Measurements from ENCODE around the gene KRTAP10-4.

DNA sequence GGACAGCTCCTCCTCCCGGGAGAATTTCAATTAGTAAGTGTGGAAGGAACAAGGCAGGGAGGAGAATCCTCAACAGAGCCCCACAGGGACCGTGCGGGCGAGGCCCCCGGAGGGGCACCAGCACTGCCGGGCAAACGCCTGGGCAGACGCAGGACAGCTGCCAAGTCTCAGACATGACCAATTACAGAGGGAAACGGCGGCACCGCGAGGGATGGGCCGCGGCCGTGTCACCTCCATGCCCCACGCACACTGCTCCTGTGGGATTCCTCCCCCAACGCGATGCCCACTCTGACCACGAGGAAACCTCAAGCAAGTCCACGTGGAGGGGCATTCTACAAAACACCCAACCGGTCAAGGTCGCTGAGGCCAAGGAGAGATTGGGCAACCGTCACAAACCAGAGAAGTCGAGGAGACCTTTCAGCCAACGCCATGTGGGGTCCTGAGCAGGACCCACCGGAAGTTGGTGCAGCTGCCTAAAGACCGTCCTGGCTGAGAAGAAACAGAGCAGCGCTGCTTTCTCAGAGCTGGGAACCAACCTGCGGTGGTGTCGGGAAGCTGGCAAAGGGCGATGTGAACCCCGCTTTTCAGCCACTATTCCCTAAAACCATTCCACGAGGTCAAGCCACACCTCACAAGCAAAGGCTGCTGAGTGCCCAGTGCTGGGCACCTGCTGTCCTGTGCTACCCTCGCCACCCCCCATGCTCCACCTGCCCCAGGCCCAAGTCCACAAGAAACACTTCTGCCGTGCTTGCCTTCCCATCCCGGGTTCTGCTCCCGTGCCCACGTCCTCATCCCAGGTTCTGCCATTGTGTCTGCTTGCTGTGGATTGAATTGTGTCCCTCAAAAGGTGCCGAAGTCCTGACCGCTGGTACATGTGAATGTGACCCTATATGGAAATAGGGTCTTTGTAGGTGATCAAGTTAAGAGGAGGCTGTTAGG is 1.4 kb upstream of the KRTAP10-4 start:
- no peak for TF ChIP-seq POLR2AphosphoS5 (IDR thresholded peaks at IDR 0.05)
- TF ChIP-seq, protein P1, sequence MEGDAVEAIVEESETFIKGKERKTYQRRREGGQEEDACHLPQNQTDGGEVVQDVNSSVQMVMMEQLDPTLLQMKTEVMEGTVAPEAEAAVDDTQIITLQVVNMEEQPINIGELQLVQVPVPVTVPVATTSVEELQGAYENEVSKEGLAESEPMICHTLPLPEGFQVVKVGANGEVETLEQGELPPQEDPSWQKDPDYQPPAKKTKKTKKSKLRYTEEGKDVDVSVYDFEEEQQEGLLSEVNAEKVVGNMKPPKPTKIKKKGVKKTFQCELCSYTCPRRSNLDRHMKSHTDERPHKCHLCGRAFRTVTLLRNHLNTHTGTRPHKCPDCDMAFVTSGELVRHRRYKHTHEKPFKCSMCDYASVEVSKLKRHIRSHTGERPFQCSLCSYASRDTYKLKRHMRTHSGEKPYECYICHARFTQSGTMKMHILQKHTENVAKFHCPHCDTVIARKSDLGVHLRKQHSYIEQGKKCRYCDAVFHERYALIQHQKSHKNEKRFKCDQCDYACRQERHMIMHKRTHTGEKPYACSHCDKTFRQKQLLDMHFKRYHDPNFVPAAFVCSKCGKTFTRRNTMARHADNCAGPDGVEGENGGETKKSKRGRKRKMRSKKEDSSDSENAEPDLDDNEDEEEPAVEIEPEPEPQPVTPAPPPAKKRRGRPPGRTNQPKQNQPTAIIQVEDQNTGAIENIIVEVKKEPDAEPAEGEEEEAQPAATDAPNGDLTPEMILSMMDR (IDR thresholded peaks at IDR 0.05): no peak
